ENCODE data around the gene NCOR1. TPM values are rescaled to one million over a fixed set of nuclear protein-coding genes. Genes with fewer than 3 reads are reported as not detected.

The NCOR1 gene
- total and polyA plus RNA-seq, 2 of the 8 experiments (the other 6 are each of a cell fraction or from before 2014, with no cell fraction given): 65.4 to 142 TPM

Small RNAs within 50 kb of the gene (small RNA-seq; reads per million reads assigned to genes)
- not detected for gene RNU6-314P (ENCODE audit: insufficient read depth)
- not detected for gene RNU6-862P (ENCODE audit: insufficient read depth)

Other genes with a start within 250 kb of the NCOR1 start
- gene ZSWIM7, start 215.8 kb downstream of the NCOR1 start, total RNA-seq (2021; fragmentation: NEBNext Ultra II Directional; extraction: Animal tissue kit (Norgen Biotek cat#: 25700)): 39.3 and 39.4 TPM in 2 replicates
- gene ZSWIM7, start 215.8 kb downstream of the NCOR1 start, polyA plus RNA-seq (2011; rRNA removed): 39.0 and 57.7 TPM in 2 replicates
- gene TTC19, start 215.7 kb downstream of the NCOR1 start, total RNA-seq (2021; fragmentation: NEBNext Ultra II Directional; extraction: Animal tissue kit (Norgen Biotek cat#: 25700)): 50.7 and 55.0 TPM in 2 replicates
- 9.9 and 11.8 TPM in 2 replicates for gene TTC19, start 215.7 kb downstream of the NCOR1 start, polyA plus RNA-seq (2011; rRNA removed)
- 25.5 and 28.4 TPM in 2 replicates for gene PIGL, start 1.7 kb upstream of the NCOR1 start, total RNA-seq (2021; fragmentation: NEBNext Ultra II Directional; extraction: Animal tissue kit (Norgen Biotek cat#: 25700))
- gene PIGL, start 1.7 kb upstream of the NCOR1 start, polyA plus RNA-seq (2011; rRNA removed): 30.8 TPM in 2 replicates
- gene CENPV, start 137.9 kb upstream of the NCOR1 start, total RNA-seq (2021; fragmentation: NEBNext Ultra II Directional; extraction: Animal tissue kit (Norgen Biotek cat#: 25700)): 249 and 255 TPM in 2 replicates
- 241 and 260 TPM in 2 replicates for gene CENPV, start 137.9 kb upstream of the NCOR1 start, polyA plus RNA-seq (2011; rRNA removed)
- gene UBB, start 165.6 kb upstream of the NCOR1 start, total RNA-seq (2021; fragmentation: NEBNext Ultra II Directional; extraction: Animal tissue kit (Norgen Biotek cat#: 25700)): 1,585 and 1,597 TPM in 2 replicates
- 1,439 and 1,605 TPM in 2 replicates for gene UBB, start 165.6 kb upstream of the NCOR1 start, polyA plus RNA-seq (2011; rRNA removed)
- 1.6 and 2.1 TPM in 2 replicates for gene TRPV2, start 200.0 kb upstream of the NCOR1 start, total RNA-seq (2021; fragmentation: NEBNext Ultra II Directional; extraction: Animal tissue kit (Norgen Biotek cat#: 25700))
- 1.7 and 1.8 TPM in 2 replicates for gene TRPV2, start 200.0 kb upstream of the NCOR1 start, polyA plus RNA-seq (2011; rRNA removed)